GM21390 (cell line): Measurements from ENCODE around the gene ABCG5.

Experiments used
- ATAC-seq: cut with Tn5 transposase; IDR thresholded peaks from one replicate; pipeline ENCODE4 v1.9.1; 2021; ENCODE audit not compliant: unreplicated experiment

ABCG5 gene

GRCh38 chr2:43842866-43843226, 4.2 kb upstream of the ABCG5 start:
- ATAC-seq = no peak

GRCh38 chr2:43841949-43842865, 3.6 kb upstream of the ABCG5 start:
- ATAC-seq = no peak

- no peak for ATAC-seq
Measured at GRCh38 chr2:43840965-43841364, 2.3 kb upstream of the ABCG5 start.

- no peak for ATAC-seq
Measured at GRCh38 chr2:43839776-43840564, 1.3 kb upstream of the ABCG5 start.

- ATAC-seq = no peak
Measured at GRCh38 chr2:43837831-43838559, 644 bp downstream of the ABCG5 start.

GRCh38 chr2:43837033-43837432, 1.6 kb downstream of the ABCG5 start:
- no peak for ATAC-seq

GRCh38 chr2:43832457-43832856, 6.2 kb downstream of the ABCG5 start:
- no peak for ATAC-seq

- no peak for ATAC-seq
Measured at GRCh38 chr2:43831543-43832294, 6.9 kb downstream of the ABCG5 start.

- ATAC-seq = no peak
Measured at GRCh38 chr2:43826305-43827250, 12.1 kb downstream of the ABCG5 start.

- no peak for ATAC-seq
Measured at GRCh38 chr2:43825841-43826240, 12.8 kb downstream of the ABCG5 start.

- no peak for ATAC-seq
Measured at GRCh38 chr2:43824951-43825493, 13.6 kb downstream of the ABCG5 start.

- no peak for ATAC-seq
Measured at GRCh38 chr2:43824512-43824911, 14.1 kb downstream of the ABCG5 start.

- no peak for ATAC-seq
Measured at GRCh38 chr2:43823751-43824150, 14.9 kb downstream of the ABCG5 start.

GRCh38 chr2:43822839-43823238, 15.8 kb downstream of the ABCG5 start:
- ATAC-seq = no peak

- no peak for ATAC-seq
Measured at GRCh38 chr2:43819491-43820163, 19.0 kb downstream of the ABCG5 start.

- ATAC-seq = no peak
Measured at GRCh38 chr2:43818761-43819160, 19.9 kb downstream of the ABCG5 start.

GRCh38 chr2:43814711-43815110, 23.9 kb downstream of the ABCG5 start:
- no peak for ATAC-seq

- no peak for ATAC-seq
Measured at GRCh38 chr2:43812947-43813346, 25.7 kb downstream of the ABCG5 start.

- ATAC-seq = no peak
Measured at GRCh38 chr2:43812006-43812405, 26.6 kb downstream of the ABCG5 start.
